HG02885 (cell line): ENCODE data around the gene IPO13.

ENCODE experiments used
- ATAC-seq: cut with Tn5 transposase; IDR thresholded peaks from one replicate; pipeline ENCODE4 v1.9.1; 2021; ENCODE audit warnings: mild to moderate bottlenecking; ENCODE audit not compliant: unreplicated experiment, poor library complexity

IPO13 gene

DNA sequence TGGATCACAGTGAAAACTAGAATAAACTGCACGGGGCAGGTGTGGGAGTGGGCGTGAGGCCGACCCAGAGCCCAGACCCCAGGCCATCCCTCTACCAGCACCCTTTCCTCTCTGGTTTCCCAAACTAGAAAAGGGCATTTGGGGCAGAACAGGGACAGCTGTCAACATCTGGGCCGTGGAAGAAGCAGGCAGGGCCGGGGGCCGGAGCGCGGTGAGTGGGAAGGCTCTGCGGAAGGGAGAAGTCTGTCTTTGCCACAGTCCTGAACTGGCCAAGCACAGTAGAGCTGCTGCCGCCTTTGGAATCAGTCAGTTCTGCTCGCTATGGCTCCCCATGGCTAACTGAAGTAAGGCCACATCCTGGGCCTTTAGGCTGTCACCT lies 51.2 kb downstream of the IPO13 start:
- no peak for ATAC-seq

DNA sequence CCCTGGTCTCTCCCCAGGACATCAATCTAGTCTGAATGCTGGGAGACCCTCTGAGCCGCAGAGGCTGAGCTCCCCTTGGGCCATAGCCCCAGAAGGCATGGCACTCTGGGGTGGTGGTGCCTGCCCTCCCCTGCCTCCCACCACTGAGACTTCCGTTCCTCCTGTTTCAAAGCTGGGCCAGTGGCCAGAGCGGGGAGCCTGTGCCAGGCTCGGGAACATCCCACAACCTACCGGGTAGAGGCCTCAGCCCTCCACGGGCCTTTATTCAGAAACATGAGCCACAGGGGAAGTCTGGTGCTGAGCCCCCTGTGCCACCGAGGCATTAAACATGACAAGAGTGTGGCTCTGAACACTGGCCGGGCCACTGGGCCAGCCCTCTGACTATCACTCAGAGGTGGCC lies 52.7 kb downstream of the IPO13 start:
- ATAC-seq = no peak

DNA sequence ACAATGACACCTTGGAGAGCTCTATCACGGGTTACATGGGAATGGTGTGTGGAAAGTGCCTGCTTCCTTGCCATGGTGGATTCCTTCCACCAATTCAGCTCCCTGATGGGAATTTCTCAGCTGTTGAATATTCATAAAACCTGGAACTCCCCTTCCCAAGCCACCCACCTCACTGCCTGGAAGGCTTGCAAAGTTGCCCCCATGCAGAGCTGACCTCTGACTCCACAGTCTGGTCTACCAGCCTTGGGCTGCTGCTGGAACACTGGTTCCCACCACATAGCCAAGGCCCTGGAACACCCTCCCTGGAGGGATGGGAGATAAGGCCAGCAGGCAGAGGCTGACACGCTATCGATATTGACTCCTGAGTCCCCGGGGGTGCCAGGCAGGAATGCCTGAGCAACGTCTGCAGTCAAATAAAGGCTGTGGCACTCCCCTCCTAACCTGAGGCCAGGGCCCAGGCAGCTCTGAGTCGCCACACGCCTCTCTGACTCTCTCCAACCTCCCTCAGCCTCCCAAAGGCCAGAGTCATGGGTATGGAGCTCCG lies 53.4 kb downstream of the IPO13 start:
- ATAC-seq = no peak

DNA sequence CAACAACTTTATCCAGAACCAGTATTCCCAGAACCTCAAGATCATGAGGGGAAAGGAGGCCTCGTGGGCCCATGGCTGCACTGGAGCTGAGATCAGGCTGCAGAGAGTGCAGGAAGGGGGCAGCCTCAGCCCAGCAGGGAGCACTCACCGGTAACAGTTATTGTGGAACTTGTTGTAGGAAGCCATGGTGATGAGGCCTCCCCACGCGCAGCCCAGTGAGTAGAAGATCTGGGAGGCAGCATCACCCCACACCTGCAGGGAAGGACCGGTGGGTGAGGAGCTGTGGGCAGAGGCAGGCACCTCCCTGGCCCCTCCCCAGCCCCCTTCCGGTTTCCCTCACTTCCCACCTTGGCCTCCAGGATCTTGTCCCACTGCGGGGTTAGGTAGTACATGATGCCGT lies 55.4 kb downstream of the IPO13 start:
- ATAC-seq = no peak

DNA sequence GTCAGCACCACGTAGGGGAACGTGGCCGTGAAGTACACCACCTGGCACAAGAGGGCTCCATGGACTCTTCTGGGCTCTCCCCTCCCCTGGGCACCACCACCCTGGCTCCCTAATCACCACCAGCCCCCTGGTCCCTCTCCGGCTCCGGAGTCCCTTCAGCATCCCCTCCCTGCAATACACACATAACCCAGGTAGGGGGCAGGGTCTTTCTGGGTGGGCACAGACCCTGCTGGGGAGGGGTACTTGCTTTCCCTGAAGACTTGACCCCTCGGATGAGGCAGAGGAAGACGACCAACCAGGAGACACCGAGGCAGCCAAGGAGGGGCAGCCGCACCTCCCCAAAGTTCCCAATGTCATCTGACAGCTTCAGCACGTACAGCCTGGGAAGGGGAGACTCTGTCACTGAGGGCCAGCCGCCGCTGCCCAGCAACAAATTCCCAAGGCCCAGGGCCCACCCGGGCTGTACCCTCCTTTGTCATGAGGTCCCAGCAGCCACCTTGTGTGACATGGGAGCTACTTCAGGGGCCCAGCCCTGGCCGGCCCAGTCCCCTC lies 55.9 kb downstream of the IPO13 start:
- ATAC-seq = no peak

DNA sequence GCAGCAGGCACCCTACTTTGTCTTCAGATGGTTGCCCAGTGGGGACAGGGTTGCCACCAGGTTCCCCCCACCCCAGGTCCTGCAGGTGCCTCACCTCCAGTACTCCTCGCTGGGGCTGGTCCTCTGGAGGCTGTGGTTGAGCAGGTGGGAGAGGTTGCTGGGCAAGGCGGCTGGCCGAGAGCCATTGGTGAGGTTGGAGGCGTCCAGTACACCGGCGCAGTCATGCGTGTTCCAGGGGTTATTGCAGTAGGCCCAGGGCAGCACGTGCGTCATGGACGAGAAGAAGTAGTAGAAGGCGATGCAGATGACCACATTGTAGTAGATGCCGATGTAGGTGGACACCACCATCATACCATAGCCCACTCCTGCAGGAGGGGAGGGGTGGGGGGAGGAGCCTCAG lies 61.5 kb downstream of the IPO13 start:
- no peak for ATAC-seq

DNA sequence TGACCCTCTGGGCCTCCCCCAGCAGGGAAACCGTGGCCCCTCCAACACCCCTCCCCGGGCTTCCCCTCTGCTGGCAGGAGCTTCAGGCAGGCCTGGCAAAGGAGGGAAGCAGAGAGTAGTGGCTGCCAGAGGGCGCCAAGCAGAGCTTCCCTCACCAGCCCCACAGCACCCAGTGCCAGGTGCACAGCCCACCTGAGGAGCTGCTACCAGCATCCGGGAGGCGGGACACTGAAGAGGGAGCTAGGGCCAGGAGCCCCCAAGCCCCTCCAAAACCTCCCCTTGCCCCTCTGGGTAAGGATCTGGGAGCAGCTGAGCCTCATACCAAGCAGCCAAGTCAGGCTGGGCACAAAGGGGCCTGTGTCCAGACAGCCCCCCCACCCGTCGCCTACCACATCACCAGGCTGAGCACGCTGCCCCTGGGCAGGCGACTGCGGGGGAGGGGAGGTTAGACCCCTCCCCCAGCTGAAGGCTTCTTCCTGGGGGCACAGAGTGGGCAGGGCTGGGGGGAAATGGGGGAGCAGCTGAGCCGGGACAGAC lies 64.3 kb downstream of the IPO13 start:
- no peak for ATAC-seq

DNA sequence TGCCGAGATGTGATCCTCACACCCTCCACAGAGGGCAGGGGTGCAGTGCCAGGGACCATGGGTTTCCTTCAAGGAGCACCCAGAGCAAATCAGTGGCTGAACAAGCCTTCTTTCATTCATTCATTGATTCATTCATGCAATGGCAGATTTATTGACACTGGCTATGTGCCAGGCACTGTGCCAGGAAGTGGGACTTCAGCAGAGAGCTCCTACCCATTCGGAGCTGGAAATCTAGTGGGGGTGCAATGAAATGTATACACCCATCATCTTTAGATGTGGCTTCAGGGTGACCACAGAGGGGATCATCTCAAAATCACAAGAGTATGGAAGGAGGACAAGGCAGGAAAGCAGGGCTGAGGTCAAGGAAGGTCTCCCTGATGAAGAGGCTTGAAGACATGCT lies 65.7 kb downstream of the IPO13 start:
- ATAC-seq = no peak

DNA sequence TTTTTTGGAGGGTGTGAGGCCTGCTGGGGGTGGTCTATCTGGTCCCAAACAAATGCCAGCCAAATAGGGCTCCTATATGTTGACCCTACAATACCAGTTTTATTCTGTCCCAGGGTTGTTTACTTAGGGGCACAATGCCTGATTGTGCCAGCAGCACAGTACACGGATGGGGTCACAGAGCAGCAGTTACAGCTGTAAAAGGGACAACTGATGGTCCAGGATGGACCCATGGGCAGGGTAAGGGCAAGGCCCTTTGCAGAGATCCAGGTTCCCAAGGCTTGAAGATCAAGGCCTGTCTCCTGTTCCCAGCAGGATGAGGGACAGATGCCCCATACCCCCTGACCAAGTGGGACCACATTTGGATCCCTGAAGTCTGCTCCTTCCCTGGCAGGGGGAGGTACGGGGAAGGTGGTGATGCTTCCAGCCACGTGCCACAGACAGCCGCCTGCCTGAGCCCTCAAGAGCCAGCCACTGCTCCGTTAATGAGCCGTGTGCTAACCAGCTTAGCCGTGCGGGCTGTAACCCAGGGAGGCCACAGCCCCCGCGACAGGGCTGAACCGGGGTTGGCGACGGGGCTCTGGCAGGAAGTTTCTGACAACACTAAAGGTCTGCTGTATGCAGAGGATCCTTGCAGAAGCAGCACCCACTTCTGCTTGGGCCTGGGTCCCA lies 66.3 kb downstream of the IPO13 start:
- no peak for ATAC-seq

DNA sequence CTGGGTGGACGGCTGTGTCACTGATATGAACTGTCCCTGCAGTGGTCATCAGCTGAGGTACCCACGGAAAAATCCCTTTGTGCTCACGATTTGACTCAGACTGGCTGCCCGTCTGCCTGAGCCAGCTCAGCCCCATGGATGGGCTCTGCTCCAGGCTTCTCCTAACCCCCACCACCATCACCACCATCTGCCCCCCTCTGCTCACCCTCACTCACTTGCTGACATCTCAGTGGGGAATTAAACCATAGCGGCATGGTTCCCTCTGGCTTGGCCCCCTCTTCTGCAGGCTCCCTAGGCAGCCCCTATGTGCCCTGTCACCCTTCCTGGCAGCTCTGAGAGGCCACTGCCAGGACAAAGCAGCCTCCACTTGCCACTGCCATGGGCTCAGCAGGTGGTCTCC lies 67.2 kb downstream of the IPO13 start:
- no peak for ATAC-seq

DNA sequence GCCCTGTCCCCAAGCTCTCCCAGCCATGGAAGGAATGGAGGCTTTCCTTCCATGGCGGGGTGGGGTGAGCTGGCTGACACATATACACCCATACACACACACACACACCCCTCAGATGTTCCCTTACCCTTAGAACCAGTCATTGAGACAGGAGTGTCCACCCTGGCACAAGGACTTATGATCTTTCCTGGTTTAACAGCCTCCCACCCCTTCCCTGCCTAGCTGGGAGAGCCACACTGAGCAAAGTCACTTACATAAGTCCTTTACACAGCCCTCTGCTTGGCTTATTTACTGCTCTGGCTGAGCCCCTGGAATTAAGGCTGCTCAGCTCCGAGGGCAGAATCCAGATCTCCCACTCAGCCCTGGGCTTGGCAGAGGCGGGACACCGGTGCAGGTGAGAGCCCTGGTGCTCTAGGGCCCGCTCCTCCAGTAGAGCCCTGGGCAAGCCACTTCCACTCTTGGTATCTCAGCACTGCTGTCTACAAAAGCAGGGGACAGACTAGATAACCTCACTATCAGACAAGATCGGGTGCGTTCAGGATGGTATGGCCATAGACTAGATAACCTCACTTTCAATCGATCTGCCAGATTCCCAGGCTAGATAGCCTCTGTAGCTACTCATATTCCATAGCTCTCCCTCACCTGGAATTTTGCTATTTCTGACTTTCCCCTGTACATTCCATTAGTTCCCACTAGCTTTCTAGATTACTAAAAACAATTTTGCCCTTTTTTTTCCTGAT lies 67.8 kb downstream of the IPO13 start:
- ATAC-seq = no peak

DNA sequence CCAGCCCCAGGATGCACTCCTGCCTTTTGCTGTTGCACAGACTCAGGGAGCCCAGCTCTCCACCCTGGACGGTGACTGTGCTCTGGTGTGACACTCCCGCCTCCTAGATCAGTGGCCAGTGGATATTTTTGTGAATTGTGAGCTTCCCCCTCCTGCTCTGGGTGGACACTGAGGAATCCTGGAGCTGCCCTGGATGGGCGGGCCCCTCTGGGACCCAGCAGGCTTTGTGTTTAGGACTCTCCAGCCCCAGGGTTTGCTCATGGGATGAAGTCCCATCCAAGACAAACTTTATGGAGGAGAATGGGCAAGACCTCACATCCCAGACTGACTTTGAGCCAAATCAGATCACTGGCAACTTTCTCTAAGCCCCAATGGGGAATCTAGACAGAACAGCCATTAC lies 68.5 kb downstream of the IPO13 start:
- ATAC-seq = no peak

DNA sequence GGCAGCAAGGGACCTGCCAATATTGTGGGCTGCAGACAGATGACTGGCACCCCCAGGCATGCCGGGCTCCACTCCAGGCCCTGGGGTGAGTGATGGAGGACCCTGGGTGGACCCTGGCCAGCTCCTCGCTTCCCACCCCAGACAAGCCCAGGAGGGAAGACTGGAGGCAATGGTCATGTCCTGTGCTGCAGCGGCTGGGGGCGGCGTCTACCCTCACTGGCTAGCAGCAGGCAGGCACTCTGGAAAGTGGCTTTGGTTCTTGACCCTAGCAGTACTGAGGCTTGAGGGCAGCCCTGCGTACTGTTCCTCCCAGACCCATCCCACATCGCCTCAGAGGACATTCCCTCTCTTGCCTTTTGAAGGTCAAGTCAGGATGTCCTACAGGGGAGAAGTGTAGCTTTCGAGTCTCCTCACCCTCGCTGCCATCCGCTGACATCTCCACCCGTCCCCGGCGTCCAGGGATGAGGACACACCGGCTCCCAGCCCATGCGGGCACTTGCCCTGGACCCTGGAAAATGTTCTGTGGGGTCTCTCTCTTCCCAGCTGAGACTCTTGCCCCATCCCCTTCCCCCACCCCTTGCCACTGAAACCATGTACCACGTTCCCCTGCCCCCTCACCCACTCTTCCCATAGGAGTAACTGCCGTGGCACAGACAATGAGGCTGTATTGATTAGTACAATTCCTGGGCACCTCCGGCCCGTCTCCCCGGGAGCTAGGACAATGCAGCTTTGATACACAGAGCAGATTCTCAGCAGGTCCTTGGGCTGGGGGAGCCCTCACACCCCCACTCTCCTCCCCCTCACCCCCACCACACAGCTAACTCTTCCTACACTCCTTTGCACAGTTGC lies 69.5 kb downstream of the IPO13 start:
- ATAC-seq = no peak

DNA sequence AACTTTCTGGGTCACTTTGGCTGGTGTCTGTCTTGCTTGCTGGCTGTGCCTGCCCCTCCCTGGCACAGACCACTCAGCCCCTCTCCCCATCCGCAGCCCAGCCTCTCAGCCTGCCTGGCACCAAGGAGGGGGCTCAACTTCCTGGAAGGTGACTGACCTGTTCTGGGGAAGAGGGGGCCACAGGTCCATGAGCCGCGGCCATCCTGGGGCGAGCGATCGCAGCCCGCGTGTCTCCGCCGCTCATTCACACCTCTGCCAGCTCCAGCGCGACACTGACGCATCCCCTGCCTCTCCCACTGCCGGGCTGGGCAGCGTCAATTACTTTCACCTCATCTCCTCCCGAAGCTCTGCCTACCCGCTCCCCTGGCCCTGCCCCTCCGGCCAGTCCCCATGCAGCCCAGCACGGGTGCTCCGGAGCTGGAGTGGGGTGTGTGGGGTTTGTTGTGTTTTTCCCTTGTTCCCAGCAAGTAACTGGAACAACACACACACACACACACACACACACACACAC lies 70.2 kb downstream of the IPO13 start:
- no peak for ATAC-seq
